ENCODE data around the gene IRF3.

The IRF3 gene

DNA sequence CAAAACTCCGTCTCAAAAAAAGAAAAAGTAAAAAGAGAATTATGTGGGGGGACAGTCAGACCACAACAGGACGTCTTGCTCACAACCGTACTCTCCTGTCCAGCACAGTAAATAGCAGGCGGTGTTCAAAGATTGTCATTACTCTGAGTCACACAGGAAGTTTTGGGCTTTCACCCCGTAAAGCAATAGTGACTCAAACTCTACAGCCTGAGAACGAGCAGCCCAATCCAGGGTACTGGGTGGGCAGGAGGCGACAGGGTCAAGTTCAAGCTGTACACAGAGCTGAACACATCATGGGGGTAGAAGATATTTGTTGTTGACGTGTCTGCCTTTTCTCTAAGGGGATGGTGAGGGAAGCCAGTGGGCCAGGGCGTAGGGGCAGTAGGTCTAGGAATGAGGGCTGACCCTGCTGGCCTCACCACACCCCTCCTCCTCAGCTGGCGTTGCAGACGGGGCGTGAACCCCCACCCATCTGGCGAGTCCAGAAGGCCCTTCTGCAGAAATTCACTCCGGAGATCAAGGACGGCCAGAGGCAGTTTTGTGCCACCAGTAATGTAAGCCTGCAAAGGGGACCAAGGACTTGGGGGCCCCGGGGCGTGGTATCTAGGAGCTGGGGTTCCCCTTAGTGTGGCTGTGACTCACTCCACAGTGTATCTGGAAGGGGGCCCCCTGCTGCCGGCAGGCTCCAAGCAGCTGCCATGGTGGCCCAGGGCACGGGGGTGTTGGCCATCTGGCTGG, 51.4 kb downstream of the IRF3 start:
- peak; percentile 33 to 38 for DNase-seq

DNA sequence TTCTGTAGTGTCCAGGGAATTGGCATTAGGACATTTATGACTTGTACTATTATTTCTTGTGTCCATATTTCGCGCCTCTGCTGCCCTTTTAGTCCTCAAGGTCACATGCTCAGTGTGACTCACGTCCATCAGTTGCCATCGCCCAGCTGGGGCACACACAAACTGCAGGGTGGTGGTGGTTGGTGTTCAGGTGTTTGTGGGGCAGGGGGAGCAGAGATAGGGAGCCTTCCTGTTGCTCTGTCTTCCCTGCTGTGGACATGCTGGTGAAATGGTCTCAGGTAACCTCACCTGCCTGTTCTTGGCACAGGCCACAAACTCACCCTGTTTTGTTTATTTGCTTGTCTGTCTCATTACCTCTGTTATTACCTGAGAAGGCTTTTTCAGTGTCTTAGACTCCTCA, 52.3 kb downstream of the IRF3 start:
- DNase-seq, result no peak
